Loucy (cell line): ENCODE measurements around the gene ANO9.

Experiments
- H2AFZ ChIP-seq: fragments of 200-600 bp; sonication (generic); 2 replicates; pipeline ENCODE4 v1.6.0; 2016; ENCODE audit warnings: antibody characterized with exemption, mild to moderate bottlenecking, low read length, moderate library complexity
- H3F3A ChIP-seq: fragments of 200-600 bp; 2 replicates; pipeline ENCODE4 v1.6.0; 2016; ENCODE audit warnings: antibody characterized with exemption, low read depth, mild to moderate bottlenecking
- H3K27me3 ChIP-seq: fragments of 200-600 bp; sonication (generic); 2 replicates; pipeline ENCODE4 v1.6.1; 2014; ENCODE audit warnings: low read length, mild to moderate bottlenecking; ENCODE audit not compliant: insufficient read depth, poor library complexity, severe bottlenecking
- H3K36me3 ChIP-seq: fragments of 200-600 bp; sonication (generic); 2 replicates; pipeline ENCODE4 v1.6.1; 2016; ENCODE audit warnings: low read length; ENCODE audit not compliant: insufficient read depth
- H3K4me1 ChIP-seq: fragments of 200-600 bp; sonication (generic); 2 replicates; pipeline ENCODE4 v1.5.1; 2014; ENCODE audit warnings: low read length, mild to moderate bottlenecking; ENCODE audit not compliant: insufficient read depth, poor library complexity, severe bottlenecking
- H3K4me2 ChIP-seq: fragments of 200-600 bp; sonication (generic); 2 replicates; pipeline ENCODE4 v1.6.0; 2014; ENCODE audit warnings: antibody characterized with exemption, low read length, low read depth, mild to moderate bottlenecking; ENCODE audit not compliant: poor library complexity, severe bottlenecking
- H3K4me3 ChIP-seq: fragments of 200-600 bp; sonication (generic); 2 replicates; pipeline ENCODE4 v1.5.1; 2014; ENCODE audit warnings: low read length, mild to moderate bottlenecking, mixed read lengths; ENCODE audit not compliant: poor library complexity, severe bottlenecking
- H3K79me2 ChIP-seq: fragments of 200-600 bp; sonication (generic); 2 replicates; pipeline ENCODE4 v1.6.1; 2014; ENCODE audit warnings: low read length; ENCODE audit not compliant: insufficient read depth
- H3K9ac ChIP-seq: fragments of 200-600 bp; sonication (generic); 2 replicates; pipeline ENCODE4 v1.6.0; 2014; ENCODE audit warnings: mild to moderate bottlenecking, low read depth, low read length, moderate library complexity; ENCODE audit not compliant: poor library complexity, severe bottlenecking
- H3K9me2 ChIP-seq: fragments of 200-600 bp; sonication (generic); replicated peaks from 2 replicates; pipeline ENCODE4 v1.6.1; 2016; ENCODE audit warnings: low read depth, low read length, mixed read lengths
- H3K9me3 ChIP-seq: fragments of 200-600 bp; sonication (generic); 2 replicates; pipeline ENCODE4 v1.6.1; 2014; ENCODE audit warnings: mild to moderate bottlenecking, antibody characterized with exemption, low read length, low read depth; ENCODE audit not compliant: insufficient read depth
- H4K20me1 ChIP-seq: fragments of 200-600 bp; sonication (generic); 2 replicates; pipeline ENCODE4 v1.6.0; 2014; ENCODE audit warnings: antibody characterized with exemption, low read length, mild to moderate bottlenecking; ENCODE audit not compliant: insufficient read depth, poor library complexity, severe bottlenecking
- CTCF ChIP-seq: fragments of 200-600 bp; sonication (generic); conservative IDR thresholded peaks from 2 replicates; pipeline ENCODE4 v1.5.1; 2014; ENCODE audit warnings: mild to moderate bottlenecking, antibody characterized with exemption, low read length
- EZH2phosphoT487 ChIP-seq: fragments of 200-600 bp; IDR thresholded peaks from 2 replicates; pipeline ENCODE4 v1.6.1; 2018; ENCODE audit warnings: antibody characterized with exemption, mild to moderate bottlenecking, moderate library complexity, borderline replicate concordance

ANO9 gene

GRCh38 chr11:377883-378500 is 63.8 kb downstream of the ANO9 start:
- Histone ChIP-seq H3K4me3 (no peak overlapping the region), H3K27me3 (no peaks in the 10 kb centered on the region), H3F3A (no peaks in the 10 kb centered on the region), H3K9me2 (no peaks in the 10 kb centered on the region), H2AFZ (no peak overlapping the region), H3K36me3 (no peaks in the 10 kb centered on the region), H3K9ac (no peak overlapping the region), H3K9me3 (no peaks in the 10 kb centered on the region; the same call in 1 of the 2 replicates), H3K79me2 (no peaks in the 10 kb centered on the region), H4K20me1 (no peaks in the 10 kb centered on the region), H3K4me1 (peaks cover 10% of the 10 kb centered on the region), H3K4me2 (no peak overlapping the region)
- TF ChIP-seq EZH2phosphoT487 (no peak), CTCF (no peak)

- Histone ChIP-seq H3K9me2 (no peaks in the 10 kb centered on the region), H3K9me3 (no peaks in the 10 kb centered on the region; the same call in 1 of the 2 replicates), H3K4me2 (no peak overlapping the region), H3F3A (no peaks in the 10 kb centered on the region), H3K4me3 (no peak overlapping the region), H3K27me3 (no peaks in the 10 kb centered on the region), H3K36me3 (no peaks in the 10 kb centered on the region), H3K9ac (no peak overlapping the region), H3K79me2 (no peaks in the 10 kb centered on the region), H4K20me1 (no peaks in the 10 kb centered on the region), H3K4me1 (peaks cover 5% of the 10 kb centered on the region), H2AFZ (no peak overlapping the region)
- TF ChIP-seq CTCF, result no peak
- TF ChIP-seq EZH2phosphoT487, result no peak
Measured at GRCh38 chr11:377174-377865, 64.5 kb downstream of the ANO9 start.

GRCh38 chr11:376531-377173 is 65.2 kb downstream of the ANO9 start:
- Histone ChIP-seq H3K9me3 (no peaks in the 10 kb centered on the region; the same call in 1 of the 2 replicates), H3K4me2 (no peak overlapping the region), H4K20me1 (no peaks in the 10 kb centered on the region), H3K9me2 (no peaks in the 10 kb centered on the region), H3K4me1 (peaks cover 8% of the 10 kb centered on the region), H3K9ac (no peak overlapping the region), H3K36me3 (no peaks in the 10 kb centered on the region), H3F3A (no peaks in the 10 kb centered on the region), H3K79me2 (no peaks in the 10 kb centered on the region), H3K27me3 (no peaks in the 10 kb centered on the region), H2AFZ (no peak overlapping the region), H3K4me3 (no peak overlapping the region)
- TF ChIP-seq CTCF, result no peak
- no peak for TF ChIP-seq EZH2phosphoT487
